ENCODE data around the gene SNUPN.

Gene SNUPN

GRCh38 chr15:75647370-75648155, 22.0 kb upstream of the SNUPN start, which contains the start of gene SNX33:
Gene SNX33, plus strand, starts transcription at chr15:75647912. Its CDS starts 1,191 bp downstream, at chr15:75649103.
- Histone ChIP-seq H3K9me2 (ENCODE audit: low read depth, low read length) (no peaks in the 10 kb centered on the region), H3K79me2 (ENCODE audit: insufficient read depth, low read length) (no peaks in the 10 kb centered on the region), H3K4me1 (ENCODE audit: insufficient read depth, low read length, severe bottlenecking) (peaks cover 14% of the 10 kb centered on the region), H3K4me3 (ENCODE audit: low read depth, low read length, poor library complexity, severe bottlenecking) (peak within 1 kb of the TSS; percentile 58), H3K27ac (ENCODE audit: low read depth, low read length, poor library complexity, severe bottlenecking) (no peak within 1 kb of the TSS), H3K36me3 (ENCODE audit: insufficient read depth, low read length) (no peaks in the 10 kb centered on the region), H3K27me3 (ENCODE audit: insufficient read depth, low read length) (no peaks in the 10 kb centered on the region), H4K20me1 (ENCODE audit: insufficient read depth, low read length) (no peaks in the 10 kb centered on the region), H3K9me3 (ENCODE audit: low read length) (no peaks in the 10 kb centered on the region), H3K9ac (ENCODE audit: low read length) (peak within 1 kb of the TSS; percentile 36; the same call in 1 of the 2 replicates), H2AFZ (ENCODE audit: low read length) (no peak within 1 kb of the TSS), H3K4me2 (ENCODE audit: low read length) (peak within 1 kb of the TSS; percentile 72), H3F3A (ENCODE audit: insufficient read depth, low read length) (no peaks in the 10 kb centered on the region)
- TF ChIP-seq EZH2 (IDR thresholded peaks at IDR 0.05; ENCODE audit: borderline replicate concordance, low read length): no peak; the same call in 1 of the 2 replicates
- peak; percentile 49; the same call in 1 of the 2 replicates for TF ChIP-seq CTCF (IDR thresholded peaks at IDR 0.05; ENCODE audit: low read length)

DNA sequence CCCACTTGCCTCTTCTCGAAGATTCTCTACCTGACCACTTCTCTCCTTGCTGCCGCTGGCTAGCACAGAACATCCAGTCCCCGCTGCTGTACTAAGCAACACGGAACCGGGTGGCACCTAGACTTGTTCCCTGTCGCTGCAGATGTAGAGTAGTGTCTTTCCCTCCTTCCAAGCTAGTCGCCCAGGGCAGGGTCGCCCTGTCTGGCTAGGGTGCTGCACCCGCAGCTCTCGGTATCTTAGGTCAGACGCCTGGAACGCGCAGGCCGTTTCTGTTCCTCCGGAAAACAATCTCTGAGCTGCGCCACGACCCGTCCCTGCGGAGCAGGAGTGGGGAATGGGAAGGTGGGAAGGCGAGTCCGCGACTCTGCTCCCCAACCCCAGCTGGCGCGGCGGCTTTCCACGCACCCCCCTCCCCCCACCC, 21.4 kb upstream of the SNUPN start:
- no peak overlapping the region for H3K27ac ChIP-seq (ENCODE audit: low read depth, low read length, poor library complexity, severe bottlenecking)
- TF ChIP-seq EZH2 (IDR thresholded peaks at IDR 0.05; ENCODE audit: borderline replicate concordance, low read length) (no peak), CTCF (IDR thresholded peaks at IDR 0.05; ENCODE audit: low read length) (no peak)
- peaks cover 14% of the 10 kb centered on the region for H3K4me1 ChIP-seq (ENCODE audit: insufficient read depth, low read length, severe bottlenecking)
- H4K20me1 ChIP-seq (ENCODE audit: insufficient read depth, low read length): no peaks in the 10 kb centered on the region
- H3K79me2 ChIP-seq (ENCODE audit: insufficient read depth, low read length): no peaks in the 10 kb centered on the region
- no peaks in the 10 kb centered on the region for H3K36me3 ChIP-seq (ENCODE audit: insufficient read depth, low read length)
- no peaks in the 10 kb centered on the region for H3K27me3 ChIP-seq (ENCODE audit: insufficient read depth, low read length)
- no peaks in the 10 kb centered on the region for H3K9me2 ChIP-seq (ENCODE audit: low read depth, low read length)
- no peaks in the 10 kb centered on the region for H3F3A ChIP-seq (ENCODE audit: insufficient read depth, low read length)
- peak overlapping the region; percentile 72 for H3K4me2 ChIP-seq (ENCODE audit: low read length)
- H3K9me3 ChIP-seq (ENCODE audit: low read length): no peaks in the 10 kb centered on the region
- H3K4me3 ChIP-seq (ENCODE audit: low read depth, low read length, poor library complexity, severe bottlenecking): peak overlapping the region; percentile 58
- H2AFZ ChIP-seq (ENCODE audit: low read length): no peak overlapping the region
- H3K9ac ChIP-seq (ENCODE audit: low read length): peak overlapping the region; percentile 36; the same call in 1 of the 2 replicates

DNA sequence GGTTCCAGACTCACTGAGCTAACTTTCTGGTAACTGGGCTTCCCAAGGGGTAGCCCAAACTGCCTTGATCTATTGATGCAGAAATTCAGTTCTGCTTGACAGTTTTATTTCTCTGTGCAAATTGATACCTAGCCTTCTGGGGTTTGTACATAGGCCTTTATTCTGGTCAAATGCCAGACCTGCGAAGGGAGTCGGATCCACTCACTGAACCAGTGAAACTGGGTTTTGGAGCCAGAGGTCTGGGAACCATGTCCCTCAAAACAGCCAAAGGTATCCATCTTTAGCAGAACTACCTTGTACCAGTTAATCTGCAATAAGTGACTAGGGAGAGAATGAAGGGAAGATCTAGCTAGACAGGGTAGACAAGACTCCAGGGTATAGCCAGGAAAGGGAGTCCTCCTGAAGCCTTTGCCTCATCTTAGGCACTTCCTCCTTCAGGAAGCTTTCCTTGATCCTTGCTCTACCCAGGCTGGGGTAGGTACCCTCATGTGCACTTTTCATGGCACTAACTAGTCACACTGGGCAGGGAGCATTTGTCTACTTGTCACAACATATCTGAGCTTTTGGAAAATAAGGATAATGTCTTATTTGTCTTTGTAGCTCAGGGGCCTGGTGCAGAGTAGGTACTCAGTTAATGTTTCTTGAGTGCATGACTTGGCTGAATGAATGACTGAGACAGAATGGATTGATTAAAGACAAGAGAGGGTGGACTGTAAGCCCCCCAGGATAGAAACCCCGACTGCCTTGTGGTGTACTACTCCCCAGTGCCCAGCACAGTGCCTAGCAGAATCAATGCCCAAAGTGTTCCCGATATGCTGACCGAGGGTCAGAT, 20.8 kb upstream of the SNUPN start:
- Histone ChIP-seq H3K27me3 (ENCODE audit: insufficient read depth, low read length) (no peaks in the 10 kb centered on the region), H3K9me2 (ENCODE audit: low read depth, low read length) (no peaks in the 10 kb centered on the region), H3K9me3 (ENCODE audit: low read length) (no peaks in the 10 kb centered on the region), H3K4me3 (ENCODE audit: low read depth, low read length, poor library complexity, severe bottlenecking) (no peak overlapping the region), H3K9ac (ENCODE audit: low read length) (no peak overlapping the region), H4K20me1 (ENCODE audit: insufficient read depth, low read length) (no peaks in the 10 kb centered on the region), H3K4me2 (ENCODE audit: low read length) (peak overlapping the region; percentile 72; the same call in 1 of the 2 replicates), H3K79me2 (ENCODE audit: insufficient read depth, low read length) (no peaks in the 10 kb centered on the region), H3K4me1 (ENCODE audit: insufficient read depth, low read length, severe bottlenecking) (peaks cover 14% of the 10 kb centered on the region), H3K36me3 (ENCODE audit: insufficient read depth, low read length) (no peaks in the 10 kb centered on the region), H3F3A (ENCODE audit: insufficient read depth, low read length) (no peaks in the 10 kb centered on the region), H3K27ac (ENCODE audit: low read depth, low read length, poor library complexity, severe bottlenecking) (no peak overlapping the region), H2AFZ (ENCODE audit: low read length) (no peak overlapping the region)
- TF ChIP-seq EZH2 (IDR thresholded peaks at IDR 0.05; ENCODE audit: borderline replicate concordance, low read length) (no peak), CTCF (IDR thresholded peaks at IDR 0.05; ENCODE audit: low read length) (no peak)
